Spinal cord (tissue), 10 donors: ENCODE data around the gene MDP1. TPM values are rescaled to one million over a fixed set of nuclear protein-coding genes. Genes with fewer than 3 reads are reported as not detected.

Experiments
- DNase-seq, 6 donors: peaks; one replicate each; pipeline versions ENCODE4 v3.0.0 to v3.0.0-alpha.2; 2013 to 2015; ENCODE audit warnings: low spot score in 6 of 6, low read depth in 4 of 6
- H3K27ac ChIP-seq: one replicate; pipeline ENCODE4 v1.5.1; 2013; ENCODE audit warnings: low read depth, low read length, control low read depth
- H3K27me3 ChIP-seq: one replicate; pipeline ENCODE4 v1.6.1; 2013; ENCODE audit warnings: low read length; ENCODE audit not compliant: control insufficient read depth, insufficient read depth
- H3K36me3 ChIP-seq: one replicate; pipeline ENCODE4 v1.6.1; 2013; ENCODE audit warnings: low read length; ENCODE audit not compliant: control insufficient read depth, insufficient read depth
- H3K4me1 ChIP-seq: one replicate; pipeline ENCODE4 v1.6.1; 2013; ENCODE audit warnings: low read length; ENCODE audit not compliant: control insufficient read depth, insufficient read depth
- H3K4me3 ChIP-seq: one replicate; pipeline ENCODE4 v1.5.1; 2013; ENCODE audit warnings: low read depth, low read length, control low read depth
- H3K9me3 ChIP-seq: one replicate; pipeline ENCODE4 v1.6.1; 2013; ENCODE audit warnings: low read length; ENCODE audit not compliant: control insufficient read depth, insufficient read depth
- WGBS: methylation state at CpG from one replicate; pipeline ENCODE4 v1.1.5; 2013; ENCODE audit warnings: missing lambda C conversion rate; ENCODE audit not compliant: insufficient coverage; 5-methylcytosine and 5-hydroxymethylcytosine counted together
- polyA plus RNA-seq, 2 donors: library from polyadenylated mRNA; unstranded; fragments of 120-200 nt; gene quantifications; one replicate each; pipeline ENCODE4 v1.2.1, GENCODE V29; 2013; ENCODE audit not compliant: insufficient read length in 2 of 2
- total RNA-seq, 2 donors: library from RNA; depleted of rRNA in 1 of 2; stranded (reverse); fragments of 120-200 nt in 1 of 2; fragments of >200 nt in 1 of 2; gene quantifications; one replicate each; pipeline versions ENCODE4 v1.2.3 to v1.2.4, GENCODE V29; 2013 to 2014
- donor health status: healthy.

MDP1 gene
- total and polyA plus RNA-seq, 4 donors, result 19.5 to 46.2 (median 21.7) TPM

DNA sequence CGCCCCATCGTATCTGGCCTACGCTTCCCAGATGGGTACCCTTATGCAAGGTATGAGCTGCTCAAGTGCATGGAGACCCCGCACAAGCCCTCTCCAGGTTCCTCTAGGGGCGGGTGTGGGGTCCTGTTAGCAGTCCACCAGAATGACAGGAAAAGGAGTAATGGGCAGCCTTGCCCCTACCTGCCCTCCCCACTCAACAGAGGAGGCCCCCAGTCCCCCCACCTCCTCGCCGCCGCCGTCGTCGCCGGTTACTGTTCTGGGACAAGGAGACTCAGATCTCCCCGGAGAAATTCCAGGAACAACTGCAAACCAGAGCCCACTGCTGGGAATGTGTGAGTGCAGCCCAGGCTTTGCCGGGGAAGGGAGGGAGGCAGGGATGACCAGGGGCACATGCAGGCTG is 38.0 kb downstream of the MDP1 start:
- no peaks in the 10 kb centered on the region for H3K27me3 ChIP-seq
- 89% methylated on average over 3 of the region's 14 CpGs for WGBS
- no peak overlapping the region for H3K27ac ChIP-seq
- H3K4me3 ChIP-seq, result no peak overlapping the region
- peaks cover 95% of the 10 kb centered on the region for H3K36me3 ChIP-seq
- peaks cover 21% of the 10 kb centered on the region for H3K4me1 ChIP-seq
- H3K9me3 ChIP-seq, result no peaks in the 10 kb centered on the region
- no peak for DNase-seq

DNA sequence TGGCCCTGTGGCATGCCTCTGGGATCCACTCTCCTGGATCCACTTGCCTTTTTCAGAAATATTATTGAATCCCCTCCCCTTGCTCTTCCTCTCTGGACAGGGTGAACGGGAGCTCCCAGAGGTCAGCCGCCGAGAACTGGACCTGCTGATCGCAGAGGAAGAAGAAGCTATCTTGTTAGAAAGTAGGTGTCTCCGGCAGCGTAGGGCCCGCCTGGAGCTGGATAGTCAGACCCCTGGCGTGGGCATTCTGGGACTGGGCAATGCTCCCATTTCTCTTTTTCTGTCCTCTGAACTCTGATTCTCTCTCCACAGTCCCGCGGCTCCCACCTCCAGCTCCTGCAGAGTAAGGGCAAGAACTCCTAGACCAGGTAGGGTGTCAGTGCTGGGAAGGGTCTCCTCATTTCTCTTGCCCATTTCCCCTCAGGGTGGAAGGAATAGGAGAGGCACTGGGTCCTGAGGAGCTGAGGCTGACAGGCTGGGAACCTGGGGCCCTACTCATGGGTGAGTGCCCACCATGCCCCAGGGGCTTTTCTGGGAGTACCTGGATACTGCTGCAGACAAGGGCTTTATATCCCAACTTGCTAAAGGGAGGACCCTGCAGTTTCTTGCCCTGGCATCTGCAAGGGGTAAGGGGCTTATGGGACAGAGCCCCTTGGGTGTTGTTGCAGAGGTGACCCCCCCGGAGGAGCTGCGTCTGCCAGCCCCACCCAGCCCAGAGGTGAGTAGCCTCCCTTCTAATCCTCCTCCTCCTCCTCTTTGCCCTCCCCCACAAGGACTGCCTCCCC is 38.6 kb downstream of the MDP1 start:
- no peak overlapping the region for H3K4me3 ChIP-seq
- peaks cover 92% of the 10 kb centered on the region for H3K36me3 ChIP-seq
- H3K9me3 ChIP-seq, result no peaks in the 10 kb centered on the region
- no peaks in the 10 kb centered on the region for H3K27me3 ChIP-seq
- no peak for DNase-seq
- 93% methylated on average over 3 of the region's 12 CpGs for WGBS
- no peak overlapping the region for H3K27ac ChIP-seq
- peaks cover 27% of the 10 kb centered on the region for H3K4me1 ChIP-seq

DNA sequence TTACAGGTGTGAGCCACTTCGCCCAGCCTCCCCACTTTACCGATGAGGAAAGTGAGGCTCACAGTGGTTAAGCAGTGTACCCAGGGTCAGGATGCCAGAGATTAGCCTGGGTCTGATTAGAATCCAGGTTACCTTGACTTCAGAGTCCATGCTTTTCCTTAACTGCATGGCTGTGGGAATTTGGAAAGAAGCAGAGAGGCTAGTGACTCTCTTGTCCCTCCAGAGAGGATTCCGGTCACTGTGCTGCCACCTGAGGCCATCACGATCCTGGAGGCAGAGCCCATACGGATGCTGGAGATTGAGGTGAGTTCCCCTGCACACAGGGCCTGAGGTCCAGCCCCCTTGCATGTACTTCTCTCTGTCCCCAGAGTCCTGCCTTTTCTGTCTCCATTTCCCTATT is 39.3 kb downstream of the MDP1 start:
- peaks cover 86% of the 10 kb centered on the region for H3K36me3 ChIP-seq

DNA sequence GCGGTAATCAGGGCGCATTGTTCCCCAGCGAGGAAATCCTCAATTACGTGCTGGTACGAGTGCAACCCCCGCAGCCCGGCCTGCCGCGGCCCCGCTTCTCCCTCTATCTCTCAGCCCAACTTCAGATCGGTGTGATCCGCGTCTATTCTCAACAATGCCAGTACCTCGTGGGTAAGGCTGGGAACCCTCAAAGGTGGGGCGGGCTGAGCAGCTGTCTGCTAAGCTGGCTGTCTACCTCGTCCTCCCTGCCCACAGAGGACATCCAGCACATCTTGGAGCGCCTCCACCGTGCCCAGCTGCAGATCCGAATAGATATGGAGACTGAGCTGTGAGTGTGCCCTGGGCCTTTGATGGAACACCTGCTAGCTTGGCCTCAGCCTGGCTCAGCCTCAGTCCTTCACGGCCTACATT is 43.0 kb downstream of the MDP1 start:
- peaks cover 34% of the 10 kb centered on the region for H3K4me1 ChIP-seq
- 23% methylated on average over 19 of the region's 20 CpGs for WGBS
- H3K27ac ChIP-seq, result peak overlapping the region; percentile 79
- H3K4me3 ChIP-seq, result peak overlapping the region; percentile 79
- peaks cover 50% of the 10 kb centered on the region for H3K36me3 ChIP-seq
- peak in 1 of 6 donors; percentile 53 for DNase-seq
- H3K9me3 ChIP-seq, result no peaks in the 10 kb centered on the region
- H3K27me3 ChIP-seq, result no peaks in the 10 kb centered on the region

More for the DNA sequence above, 39.3 kb downstream of the MDP1 start:
- H3K4me3 ChIP-seq, result no peak overlapping the region
- DNase-seq, result no peak
- peaks cover 33% of the 10 kb centered on the region for H3K4me1 ChIP-seq
- no peaks in the 10 kb centered on the region for H3K27me3 ChIP-seq
- no peaks in the 10 kb centered on the region for H3K9me3 ChIP-seq
- 89% methylated on average over 5 of the region's 5 CpGs for WGBS
- H3K27ac ChIP-seq, result no peak overlapping the region

DNA sequence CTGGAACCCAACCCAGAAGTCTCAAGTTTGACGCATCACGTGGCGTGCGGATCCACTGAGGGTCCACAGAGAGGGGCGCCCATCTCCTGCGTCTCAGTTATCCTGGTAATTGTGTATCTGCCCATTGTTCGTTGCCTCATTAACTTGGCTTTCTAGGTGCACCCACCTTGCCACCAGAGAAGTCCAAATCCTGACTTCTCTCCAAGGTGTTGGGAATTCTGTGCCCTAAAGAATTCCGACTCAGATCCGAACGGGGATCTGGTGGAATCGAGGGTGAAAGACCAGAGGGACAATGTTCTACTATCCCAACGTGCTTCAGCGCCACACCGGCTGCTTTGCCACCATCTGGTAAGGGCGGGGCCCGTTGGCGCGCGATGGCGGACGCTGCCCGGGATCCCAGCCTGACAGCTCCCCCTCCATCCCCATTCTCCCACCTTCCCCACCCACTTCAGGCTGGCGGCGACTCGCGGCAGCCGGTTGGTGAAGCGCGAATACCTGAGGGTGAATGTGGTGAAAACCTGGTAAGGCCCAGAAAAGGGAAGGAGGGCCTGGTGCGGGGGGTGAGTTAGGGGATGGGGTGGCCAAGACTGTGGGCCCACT is 43.5 kb downstream of the MDP1 start:
- Histone ChIP-seq H3K36me3 (peaks cover 45% of the 10 kb centered on the region), H3K9me3 (no peaks in the 10 kb centered on the region), H3K27ac (peak overlapping the region; percentile 79), H3K4me1 (peaks cover 34% of the 10 kb centered on the region), H3K27me3 (no peaks in the 10 kb centered on the region), H3K4me3 (peak overlapping the region; percentile 79)
- peak in 2 of 6 donors; percentile 69 to 71 for DNase-seq
- under 1% methylated on average over 28 of the region's 30 CpGs for WGBS

DNA sequence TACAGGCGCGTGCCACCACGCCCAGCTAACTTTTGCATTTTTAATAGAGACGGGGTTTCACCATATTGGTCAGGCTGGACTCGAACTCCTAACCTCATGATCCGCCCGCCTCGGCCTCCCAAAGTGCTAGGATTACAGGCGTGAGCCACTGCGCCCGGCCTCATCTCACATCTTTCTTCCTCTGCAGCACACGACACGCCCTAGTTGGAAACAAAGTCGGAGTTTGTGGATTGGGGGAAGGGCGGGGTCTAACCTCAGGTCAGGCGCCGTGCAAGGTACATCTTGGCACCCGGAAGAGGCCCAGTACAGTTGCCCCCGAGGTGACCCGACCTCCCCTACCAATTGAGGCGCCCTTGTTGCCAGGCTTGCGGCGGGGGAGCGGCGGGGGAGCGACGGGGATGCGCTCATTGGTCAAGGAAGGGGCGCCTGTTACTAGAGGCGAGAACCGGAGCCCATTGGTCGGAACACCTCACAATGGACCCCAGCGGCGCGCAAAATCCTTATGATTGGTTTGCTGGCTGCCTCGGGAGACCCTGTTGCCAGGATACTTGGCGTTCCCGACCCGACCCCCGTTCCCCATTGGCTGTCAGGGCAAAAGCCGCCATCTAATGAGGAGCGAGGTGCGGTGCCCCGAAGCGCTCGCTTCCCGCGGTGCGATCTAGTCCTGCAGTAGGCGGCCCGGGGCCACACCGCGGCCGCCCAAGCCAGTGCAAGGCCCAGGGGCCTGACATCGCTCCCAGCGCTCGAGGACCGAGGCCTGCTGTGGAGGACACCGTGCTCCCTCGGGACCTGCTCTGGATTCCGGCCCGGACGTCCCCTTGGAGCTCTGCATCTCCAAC is 44.2 kb downstream of the MDP1 start, which contains the start of gene REC8:
Gene REC8, plus strand, starts transcription at position 659 of the 839 bp plus-strand sequence. CDS start 473 bp downstream, outside the sequence.
- H3K9me3 ChIP-seq, result no peaks in the 10 kb centered on the region
- 6% methylated on average over 55 of the region's 63 CpGs for WGBS
- H3K4me3 ChIP-seq, result peak within 1 kb of the TSS; percentile 79
- DNase-seq, result peak; percentile 86 to 99 (median 96)
- peak within 1 kb of the TSS; percentile 79 for H3K27ac ChIP-seq
- peaks cover 41% of the 10 kb centered on the region for H3K36me3 ChIP-seq
- H3K4me1 ChIP-seq, result peaks cover 34% of the 10 kb centered on the region
- H3K27me3 ChIP-seq, result no peaks in the 10 kb centered on the region

DNA sequence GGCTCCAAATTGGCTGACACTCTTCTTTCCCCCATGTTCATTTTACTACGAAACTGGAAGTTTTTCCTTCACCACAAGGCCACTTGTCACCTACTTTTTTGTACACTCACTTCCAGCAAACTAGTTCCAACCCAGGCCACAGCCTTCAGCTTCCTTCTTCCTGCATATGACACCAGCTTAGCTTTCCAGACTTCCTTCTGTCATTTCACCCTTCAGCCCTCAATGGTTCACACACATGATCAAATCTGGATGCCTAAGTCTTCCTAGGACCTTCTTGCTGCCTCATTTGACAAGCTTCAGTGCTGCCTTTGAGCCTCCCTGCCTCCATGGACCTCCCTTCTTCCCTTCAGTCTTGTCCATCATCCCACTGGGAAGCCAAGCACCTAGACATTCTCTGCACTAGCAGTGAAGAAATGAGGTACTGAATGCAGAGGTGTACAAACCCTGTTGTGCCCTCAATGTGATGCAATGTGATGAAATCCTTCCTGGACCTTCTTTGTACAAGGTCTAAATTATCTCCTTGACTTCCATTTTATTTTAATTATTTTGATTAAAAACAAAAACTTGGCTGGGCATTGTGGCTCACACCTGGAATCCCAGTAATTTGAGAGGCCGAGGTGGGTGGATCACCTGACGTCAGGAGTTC is 48.3 kb downstream of the MDP1 start:
- H3K27me3 ChIP-seq, result no peaks in the 10 kb centered on the region
- H3K27ac ChIP-seq, result no peak overlapping the region
- peaks cover 29% of the 10 kb centered on the region for H3K4me1 ChIP-seq
- H3K4me3 ChIP-seq, result no peak overlapping the region
- peaks cover 45% of the 10 kb centered on the region for H3K36me3 ChIP-seq
- 91% methylated on average over 3 of the region's 3 CpGs for WGBS
- DNase-seq, result no peak
- no peaks in the 10 kb centered on the region for H3K9me3 ChIP-seq

DNA sequence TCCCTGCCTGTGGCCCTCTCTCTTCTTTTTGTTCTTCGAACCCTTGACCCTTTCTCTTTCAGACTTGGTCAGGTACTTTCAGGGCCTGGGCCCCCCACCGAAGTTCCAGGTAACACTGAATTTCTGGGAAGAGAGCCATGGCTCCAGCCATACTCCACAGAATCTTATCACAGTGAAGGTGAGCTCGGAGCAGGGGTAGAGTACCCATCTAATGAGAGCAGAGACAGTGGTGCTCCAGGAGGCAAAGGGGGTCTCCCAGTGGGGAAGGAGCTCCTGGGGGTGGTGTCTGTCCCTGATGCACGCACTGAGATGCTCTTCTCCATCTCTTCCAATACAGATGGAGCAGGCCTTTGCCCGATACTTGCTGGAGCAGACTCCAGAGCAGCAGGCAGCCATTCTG is 50.1 kb downstream of the MDP1 start:
- Histone ChIP-seq H3K9me3 (no peaks in the 10 kb centered on the region), H3K27me3 (no peaks in the 10 kb centered on the region), H3K4me3 (no peak overlapping the region), H3K4me1 (peaks cover 29% of the 10 kb centered on the region), H3K36me3 (peaks cover 51% of the 10 kb centered on the region), H3K27ac (no peak overlapping the region)
- 95% methylated on average over 3 of the region's 5 CpGs for WGBS
- DNase-seq, result no peak

DNA sequence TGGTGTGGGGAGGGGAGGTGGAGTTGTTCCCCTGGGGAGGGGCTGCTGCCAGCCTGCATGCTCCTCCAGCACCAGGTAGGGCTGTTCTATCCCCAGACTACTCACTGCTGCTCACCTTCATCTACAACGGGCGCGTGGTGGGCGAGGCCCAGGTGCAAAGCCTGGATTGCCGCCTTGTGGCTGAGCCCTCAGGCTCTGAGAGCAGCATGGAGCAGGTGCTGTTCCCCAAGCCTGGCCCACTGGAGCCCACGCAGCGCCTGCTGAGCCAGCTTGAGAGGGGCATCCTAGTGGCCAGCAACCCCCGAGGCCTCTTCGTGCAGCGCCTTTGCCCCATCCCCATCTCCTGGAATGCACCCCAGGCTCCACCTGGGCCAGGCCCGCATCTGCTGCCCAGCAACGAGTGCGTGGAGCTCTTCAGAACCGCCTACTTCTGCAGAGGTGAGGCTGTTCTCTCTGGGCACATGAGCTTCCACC is 51.3 kb downstream of the MDP1 start:
- WGBS, result 95% methylated on average over 14 of the region's 14 CpGs
- Histone ChIP-seq H3K4me1 (peaks cover 32% of the 10 kb centered on the region), H3K27ac (no peak overlapping the region), H3K4me3 (no peak overlapping the region), H3K27me3 (no peaks in the 10 kb centered on the region), H3K9me3 (no peaks in the 10 kb centered on the region), H3K36me3 (peaks cover 63% of the 10 kb centered on the region)
- DNase-seq, result no peak
